BJ (cell line): Measurements from ENCODE around the gene MAGEC3. TPM values are rescaled to one million over a fixed set of nuclear protein-coding genes. Genes with fewer than 3 reads are reported as not detected.

Experiments
- CTCF ChIA-PET: fragments of 350-600 bp; formaldehyde crosslinking; extraction: SDS; loops from one replicate; lab custom pipeline; 2021; ENCODE audit warnings: antibody characterized with exemption, inconsistent platforms; lab: Yijun Ruan, JAX
- POLR2A ChIA-PET: fragments of 300-600 bp; sonication (Branson Sonifier 250); formaldehyde crosslinking; extraction: SDS; loops from one replicate; lab custom pipeline; 2021; ENCODE audit warnings: antibody characterized with exemption; lab: Charles Lee
- DNase-seq: peaks from one replicate; pipeline ENCODE4 v3.0.0-alpha.2; 2011; ENCODE audit warnings: low read depth
- H3K27me3 ChIP-seq: 2 replicates; pipeline ENCODE4 v1.6.0; 2011; ENCODE audit warnings: low read length; ENCODE audit not compliant: control insufficient read depth, insufficient read depth
- H3K36me3 ChIP-seq: 2 replicates; pipeline ENCODE4 v1.5.1; 2011; ENCODE audit warnings: low read length; ENCODE audit not compliant: control insufficient read depth, insufficient read depth
- H3K4me3 ChIP-seq: 2 replicates; pipeline ENCODE4 v1.5.1; 2011; ENCODE audit warnings: low read depth, mild to moderate bottlenecking, control low read depth, low read length
- polyA minus RNA-seq: library from RNA; depleted of rRNA, polyadenylated mRNA; stranded (reverse); fragments of >200 nt; gene quantifications from 2 replicates; pipeline ENCODE4 v1.2.3, GENCODE V29; 2011; rRNA and poly(A)+ RNA removed
- polyA plus RNA-seq: library from polyadenylated mRNA; depleted of rRNA; stranded (reverse); fragments of >200 nt; gene quantifications from 2 replicates; pipeline ENCODE4 v1.2.3, GENCODE V29; 2011; rRNA removed
- TF ChIP-seq, protein P1 (sequence below): IDR thresholded peaks from 2 replicates; pipeline ENCODE4 v1.5.1; 2011; ENCODE audit warnings: low read depth, mild to moderate bottlenecking, control low read depth, inconsistent platforms, low read length, moderate library complexity; ENCODE audit not compliant: insufficient read depth

Gene MAGEC3, protein sequence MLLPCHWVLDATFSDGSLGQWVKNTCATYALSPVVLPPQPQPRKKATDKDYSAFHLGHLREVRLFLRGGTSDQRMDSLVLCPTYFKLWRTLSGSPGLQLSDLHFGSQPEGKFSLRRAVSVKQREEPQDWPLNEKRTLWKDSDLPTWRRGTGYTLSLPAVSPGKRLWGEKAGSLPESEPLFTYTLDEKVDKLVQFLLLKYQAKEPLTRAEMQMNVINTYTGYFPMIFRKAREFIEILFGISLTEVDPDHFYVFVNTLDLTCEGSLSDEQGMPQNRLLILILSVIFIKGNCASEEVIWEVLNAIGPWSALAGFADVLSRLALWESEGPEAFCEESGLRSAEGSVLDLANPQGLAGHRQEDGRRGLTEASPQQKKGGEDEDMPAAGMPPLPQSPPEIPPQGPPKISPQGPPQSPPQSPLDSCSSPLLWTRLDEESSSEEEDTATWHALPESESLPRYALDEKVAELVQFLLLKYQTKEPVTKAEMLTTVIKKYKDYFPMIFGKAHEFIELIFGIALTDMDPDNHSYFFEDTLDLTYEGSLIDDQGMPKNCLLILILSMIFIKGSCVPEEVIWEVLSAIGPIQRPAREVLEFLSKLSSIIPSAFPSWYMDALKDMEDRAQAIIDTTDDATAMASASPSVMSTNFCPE
- polyA plus RNA-seq = 0.06 TPM in 1 of 2 replicates, not detected in the other
- polyA minus RNA-seq = not detected in 2 replicates

DNA sequence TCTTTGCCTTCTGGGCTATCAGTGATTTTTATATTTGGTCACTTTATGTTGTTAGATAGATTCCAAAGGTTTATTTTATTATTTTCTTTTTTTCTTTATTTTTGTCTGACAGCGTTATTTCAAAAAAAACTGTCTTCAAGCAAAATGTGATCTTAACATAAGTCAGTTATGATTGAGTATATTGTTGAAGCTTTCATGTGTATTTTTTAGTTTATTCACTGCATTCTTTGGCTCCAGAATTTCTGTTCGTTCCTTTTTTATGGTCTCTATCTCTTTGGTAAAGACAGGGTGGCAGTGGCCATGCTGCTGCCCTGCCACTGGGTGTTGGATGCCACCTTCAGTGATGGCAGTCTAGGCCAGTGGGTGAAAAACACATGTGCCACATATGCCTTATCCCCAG lies at the start of gene MAGEC3:
TSS of gene MAGEC3 (plus strand) at position 301 of the 400 bp plus-strand sequence. CDS start at position 301, 0 bp downstream.
- ChIA-PET POLR2A (no interaction called here), CTCF (no interaction called here)
- TF ChIP-seq, protein P1, sequence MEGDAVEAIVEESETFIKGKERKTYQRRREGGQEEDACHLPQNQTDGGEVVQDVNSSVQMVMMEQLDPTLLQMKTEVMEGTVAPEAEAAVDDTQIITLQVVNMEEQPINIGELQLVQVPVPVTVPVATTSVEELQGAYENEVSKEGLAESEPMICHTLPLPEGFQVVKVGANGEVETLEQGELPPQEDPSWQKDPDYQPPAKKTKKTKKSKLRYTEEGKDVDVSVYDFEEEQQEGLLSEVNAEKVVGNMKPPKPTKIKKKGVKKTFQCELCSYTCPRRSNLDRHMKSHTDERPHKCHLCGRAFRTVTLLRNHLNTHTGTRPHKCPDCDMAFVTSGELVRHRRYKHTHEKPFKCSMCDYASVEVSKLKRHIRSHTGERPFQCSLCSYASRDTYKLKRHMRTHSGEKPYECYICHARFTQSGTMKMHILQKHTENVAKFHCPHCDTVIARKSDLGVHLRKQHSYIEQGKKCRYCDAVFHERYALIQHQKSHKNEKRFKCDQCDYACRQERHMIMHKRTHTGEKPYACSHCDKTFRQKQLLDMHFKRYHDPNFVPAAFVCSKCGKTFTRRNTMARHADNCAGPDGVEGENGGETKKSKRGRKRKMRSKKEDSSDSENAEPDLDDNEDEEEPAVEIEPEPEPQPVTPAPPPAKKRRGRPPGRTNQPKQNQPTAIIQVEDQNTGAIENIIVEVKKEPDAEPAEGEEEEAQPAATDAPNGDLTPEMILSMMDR = no peak
- no peak for DNase-seq
- Histone ChIP-seq H3K4me3 (no peak within 1 kb of the TSS), H3K27me3 (no peaks in the 10 kb centered on the region), H3K36me3 (no peaks in the 10 kb centered on the region)

DNA sequence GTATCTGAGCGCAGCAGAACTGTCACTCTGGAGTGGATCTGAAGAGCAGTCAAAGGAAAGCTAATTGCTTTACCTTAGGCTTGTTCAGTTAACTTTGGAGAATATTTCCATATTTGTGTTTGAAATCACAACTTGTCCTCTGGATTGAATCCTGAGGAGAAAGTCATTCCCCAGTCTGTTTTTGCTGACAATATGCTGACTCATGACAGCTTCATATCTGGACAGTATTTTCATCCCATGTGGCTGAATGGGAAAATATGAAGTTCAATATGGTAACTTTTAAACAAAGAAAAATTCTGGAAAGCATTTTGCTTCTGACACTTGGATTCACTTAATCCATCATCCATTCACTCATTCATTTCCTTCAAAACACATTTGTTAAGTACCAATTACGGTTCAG lies 46.3 kb upstream of the MAGEC3 start:
- Histone ChIP-seq H3K4me3 (no peak overlapping the region), H3K27me3 (no peaks in the 10 kb centered on the region), H3K36me3 (no peaks in the 10 kb centered on the region)
- no peak for DNase-seq
- POLR2A ChIA-PET = no interaction called here
- CTCF ChIA-PET = no interaction called here
- TF ChIP-seq, protein P1 = no peak

DNA sequence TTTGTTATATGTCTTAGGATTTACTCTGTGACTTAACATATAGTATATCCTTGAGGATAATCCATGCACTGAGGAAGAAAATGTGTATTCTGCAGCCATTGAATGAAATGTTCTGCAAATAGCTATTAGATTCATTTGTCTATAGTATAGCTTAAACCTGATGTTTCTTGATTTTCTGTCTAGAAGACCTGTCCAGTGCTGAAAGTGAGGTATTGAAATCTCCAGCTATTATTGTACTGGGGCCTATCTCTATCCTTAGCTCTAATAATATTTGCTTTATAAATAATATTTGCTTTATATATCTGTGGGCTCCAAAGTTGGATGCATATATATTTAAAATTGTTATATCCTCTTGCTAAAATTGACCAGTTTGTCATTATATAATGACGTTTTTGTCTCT lies 26.7 kb upstream of the MAGEC3 start:
- no peaks in the 10 kb centered on the region for H3K36me3 ChIP-seq
- no peak for DNase-seq
- TF ChIP-seq, protein P1 = no peak
- no peak overlapping the region for H3K4me3 ChIP-seq
- POLR2A ChIA-PET = no interaction called here
- no peaks in the 10 kb centered on the region for H3K27me3 ChIP-seq
- CTCF ChIA-PET = no interaction called here

DNA sequence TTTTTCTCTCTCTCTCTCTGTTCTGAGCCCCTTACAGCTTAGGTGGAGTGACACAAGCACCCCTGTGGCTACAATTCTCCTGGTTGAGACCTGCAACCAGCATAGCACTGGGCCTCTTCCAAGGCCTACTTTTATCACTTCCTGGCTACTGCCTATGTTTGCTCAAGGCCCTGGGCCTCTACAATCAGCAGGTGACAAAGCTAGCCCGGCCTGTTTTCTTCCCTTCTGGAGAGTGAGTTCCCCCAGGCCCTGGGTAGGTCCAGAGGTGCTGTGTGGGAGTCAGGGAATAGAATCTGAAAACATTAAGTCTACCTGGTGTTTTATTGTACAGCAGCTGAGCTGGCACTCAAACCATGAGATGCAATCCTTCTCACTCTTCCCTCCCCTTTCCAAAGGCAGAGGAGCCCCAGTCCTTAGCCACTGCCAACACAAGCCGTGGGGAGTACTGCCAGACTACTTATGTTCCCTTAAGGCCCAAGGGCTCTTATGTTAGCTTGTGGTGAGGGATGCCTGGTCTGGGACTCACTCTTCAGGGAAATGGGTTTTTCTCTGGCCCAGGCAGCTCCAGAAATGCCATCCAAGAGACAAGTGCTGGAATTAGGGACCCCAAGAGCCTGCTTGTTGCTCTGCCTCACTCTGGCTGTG lies 23.8 kb upstream of the MAGEC3 start:
- H3K27me3 ChIP-seq = no peaks in the 10 kb centered on the region
- ChIA-PET CTCF (no interaction called here), POLR2A (no interaction called here)
- no peak overlapping the region for H3K4me3 ChIP-seq
- DNase-seq = no peak
- TF ChIP-seq, protein P1 = no peak
- H3K36me3 ChIP-seq = no peaks in the 10 kb centered on the region

DNA sequence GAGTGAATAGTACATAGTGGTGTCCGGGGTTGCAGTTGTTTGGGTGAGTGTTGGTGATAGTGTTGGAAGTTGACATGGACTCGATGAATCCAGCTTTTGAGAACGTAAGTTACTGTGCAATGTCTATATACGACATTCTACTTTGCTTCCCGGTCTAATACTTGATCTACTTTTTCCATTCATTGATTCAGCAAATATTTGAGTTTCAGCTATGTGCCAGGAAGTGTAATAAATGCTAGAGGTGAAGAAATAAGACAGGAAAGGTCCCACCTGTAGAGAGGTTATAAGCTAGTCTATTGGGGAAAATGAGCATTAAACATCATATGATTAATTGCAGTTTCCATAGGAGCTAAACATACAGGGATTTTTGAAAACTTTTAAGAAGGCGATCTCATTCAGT lies 22.2 kb upstream of the MAGEC3 start:
- POLR2A ChIA-PET = no interaction called here
- H3K27me3 ChIP-seq = no peaks in the 10 kb centered on the region
- TF ChIP-seq, protein P1 = no peak
- no peak overlapping the region for H3K4me3 ChIP-seq
- no peak for DNase-seq
- no peaks in the 10 kb centered on the region for H3K36me3 ChIP-seq
- CTCF ChIA-PET = no interaction called here
